Frontal cortex (tissue), 4 donors: ENCODE measurements around the gene PPARG. TPM values are rescaled to one million over a fixed set of nuclear protein-coding genes. Genes with fewer than 3 reads are reported as not detected.
"Not testable (repeated sequence)": the region's sequence is repeated elsewhere in the genome, so short reads cannot be mapped to it uniquely, and the experiment has no call there.

Source experiments
- DNase-seq, 2 donors: peaks; one replicate each; pipeline ENCODE4 v3.0.0; 2012; ENCODE audit warnings: low spot score in 2 of 2
- FAIRE-seq: peaks from 2 replicates; lab custom pipeline; 2012; peaks lifted over from hg19 to GRCh38; lab: Jason Lieb, UNC
- total RNA-seq: library from RNA; depleted of rRNA; stranded (reverse); fragments of >200 nt; gene quantifications from one replicate; pipeline ENCODE4 v1.2.3, GENCODE V29; 2014
- donor health status: control.
- donor health status: control.
- donor health status: control.

Gene PPARG
- total RNA-seq, 1 donor from 2014 or later = 1.2 TPM

GRCh38 chr3:12449889-12450682 is 161.2 kb downstream of the PPARG start:
- DNase-seq (no peak), FAIRE-seq (no peak)

- DNase-seq (no peak), FAIRE-seq (no peak)
These were observed 162.6 kb downstream of the PPARG start for GRCh38 chr3:12451481-12451880.

GRCh38 chr3:12451960-12452359 is 163.1 kb downstream of the PPARG start:
- DNase-seq = no peak
- no peak for FAIRE-seq

GRCh38 chr3:12452361-12453330 is 163.8 kb downstream of the PPARG start:
- DNase-seq (no peak), FAIRE-seq (no peak)

- DNase-seq (no peak), FAIRE-seq (no peak)
These were observed 165.4 kb downstream of the PPARG start for GRCh38 chr3:12454076-12454815.

GRCh38 chr3:12454816-12455121 is 165.9 kb downstream of the PPARG start:
- no peak for DNase-seq
- FAIRE-seq = no peak

GRCh38 chr3:12455740-12456139 is 166.9 kb downstream of the PPARG start:
- FAIRE-seq (no peak), DNase-seq (no peak)

GRCh38 chr3:12456441-12456840 is 167.6 kb downstream of the PPARG start:
- FAIRE-seq (no peak), DNase-seq (no peak)

- DNase-seq, FAIRE-seq: not testable (repeated sequence)
These were observed 168.5 kb downstream of the PPARG start for GRCh38 chr3:12457380-12457779.

- DNase-seq (no peak), FAIRE-seq (no peak)
These were observed 170.0 kb downstream of the PPARG start for GRCh38 chr3:12458901-12459300.

GRCh38 chr3:12460127-12460526 is 171.3 kb downstream of the PPARG start:
- FAIRE-seq = no peak
- DNase-seq = no peak

- no peak for FAIRE-seq
These were observed 172.3 kb downstream of the PPARG start for GRCh38 chr3:12461097-12461649.

GRCh38 chr3:12462159-12462947 is 173.5 kb downstream of the PPARG start:
- FAIRE-seq = no peak
- no peak for DNase-seq

More at GRCh38 chr3:12461097-12461649, 172.3 kb downstream of the PPARG start:
- DNase-seq = no peak

- DNase-seq (no peak), FAIRE-seq (no peak)
These were observed 174.8 kb downstream of the PPARG start for GRCh38 chr3:12463686-12464085.

- FAIRE-seq = no peak
These were observed 175.3 kb downstream of the PPARG start for GRCh38 chr3:12464181-12464580.

GRCh38 chr3:12465151-12465835 is 176.4 kb downstream of the PPARG start:
- FAIRE-seq = no peak

More at GRCh38 chr3:12464181-12464580, 175.3 kb downstream of the PPARG start:
- no peak for DNase-seq

GRCh38 chr3:12465836-12466225 is 177.0 kb downstream of the PPARG start:
- FAIRE-seq (no peak), DNase-seq (no peak)

More at GRCh38 chr3:12465151-12465835, 176.4 kb downstream of the PPARG start:
- DNase-seq = no peak

GRCh38 chr3:12467746-12468145 is 178.9 kb downstream of the PPARG start:
- FAIRE-seq (no peak), DNase-seq (no peak)
